Measurements from ENCODE around the gene GPR50.

GRCh38 chrX:151153086-151153485 is 23.3 kb upstream of the GPR50 start:
- TF ChIP-seq GATA3 (IDR thresholded peaks at IDR 0.05; ENCODE audit: low read depth, low read length) (no peak), GATA2 (IDR thresholded peaks at IDR 0.05; ENCODE audit: low read depth, low read length) (no peak)

Measured in SH-SY5Y (cell line).